Left renal cortex interstitium (tissue), 4 donors: ENCODE results near the gene SLC31A2. TPM values are rescaled to one million over a fixed set of nuclear protein-coding genes. Genes with fewer than 3 reads are reported as not detected.
"Not testable (repeated sequence)": the region's sequence is repeated elsewhere in the genome, so short reads cannot be mapped to it uniquely, and the experiment has no call there.

Experiments
- DNase-seq, 4 donors: peaks; one replicate each; pipeline ENCODE4 v3.0.0-alpha.2; 2013; ENCODE audit warnings: low read depth in 4 of 4, low spot score in 2 of 4, missing footprints in 1 of 4
- polyA plus RNA-seq, 4 donors: library from polyadenylated mRNA; unstranded; fragments of 120-200 nt; gene quantifications; one replicate each; pipeline ENCODE4 v1.2.1, GENCODE V29; 2013; ENCODE audit not compliant: insufficient read length in 4 of 4

SLC31A2 gene
- polyA plus RNA-seq: 1 to 10 TPM; 2.7 to 4.5 (median 3.7) TPM

GRCh38 chr9:113150670-113151611 lies at the start of gene SLC31A2:
TSS of gene SLC31A2 (plus strand) at chr9:113151007. CDS start at chr9:113151075, 68 bp downstream.
- peak in 2 of 4 donors; percentile 45 to 70 for DNase-seq

- not testable (repeated sequence) for DNase-seq
These were observed 45.5 kb upstream of the SLC31A2 start for GRCh38 chr9:113105345-113105744.

GRCh38 chr9:113111065-113111951 lies 39.5 kb upstream of the SLC31A2 start:
- not testable (repeated sequence) for DNase-seq

GRCh38 chr9:113112706-113113510 lies 37.9 kb upstream of the SLC31A2 start:
- DNase-seq: not testable (repeated sequence)

- not testable (repeated sequence) for DNase-seq
These were observed 32.0 kb upstream of the SLC31A2 start for GRCh38 chr9:113118829-113119228.

GRCh38 chr9:113125386-113126035 lies 25.3 kb upstream of the SLC31A2 start:
- no peak for DNase-seq

GRCh38 chr9:113129466-113129865 lies 21.3 kb upstream of the SLC31A2 start:
- no peak for DNase-seq

- no peak for DNase-seq
These were observed 20.9 kb upstream of the SLC31A2 start for GRCh38 chr9:113129884-113130283.

- DNase-seq: peak in 1 of 4 donors; percentile 61
These were observed 19.1 kb upstream of the SLC31A2 start for GRCh38 chr9:113131689-113132151.

- DNase-seq: no peak
These were observed 13.3 kb upstream of the SLC31A2 start for GRCh38 chr9:113137196-113138168.

- DNase-seq: no peak
These were observed 12.0 kb upstream of the SLC31A2 start for GRCh38 chr9:113138760-113139159.

- DNase-seq: no peak
These were observed 11.5 kb upstream of the SLC31A2 start for GRCh38 chr9:113139225-113139829.

- no peak for DNase-seq
These were observed 10.9 kb upstream of the SLC31A2 start for GRCh38 chr9:113139953-113140352.

- not testable (repeated sequence) for DNase-seq
These were observed 9.9 kb upstream of the SLC31A2 start for GRCh38 chr9:113140896-113141295.

- DNase-seq: no peak
These were observed 7.2 kb upstream of the SLC31A2 start for GRCh38 chr9:113143432-113144227.

GRCh38 chr9:113148372-113148705 lies 2.5 kb upstream of the SLC31A2 start:
- DNase-seq: no peak

GRCh38 chr9:113148781-113149510 lies 1.9 kb upstream of the SLC31A2 start:
- DNase-seq: no peak
